HepG2 (cell line): ENCODE measurements around the gene GPR155. TPM values are rescaled to one million over a fixed set of nuclear protein-coding genes. Genes with fewer than 3 reads are reported as not detected.

ENCODE experiments used
- ATAC-seq: fragments of 200-7000 bp; cut with Tn5 transposase; 3 replicates; pipeline ENCODE4 v1.9.1; 2020; ENCODE audit warnings: mild to moderate bottlenecking, moderate library complexity
- BruUV-seq: library from RNA; stranded (reverse); fragments of 400-500 nt; replicated peaks from 2 replicates; lab custom pipeline; 2021; lab: Mats Ljungman, UMichigan
- CTCF ChIA-PET: fragments of 300-600 bp; formaldehyde crosslinking; extraction: SDS; loops from one replicate; lab custom pipeline; 2021; ENCODE audit warnings: low total read pairs, inconsistent platforms, low intra/inter-chr PET ratio; lab: Yijun Ruan, JAX
- POLR2A ChIA-PET: fragments of 350-600 bp; sonication (Branson Sonifier 250); formaldehyde crosslinking; loops from one replicate; lab custom pipeline; 2020; ENCODE audit warnings: antibody characterized with exemption, inconsistent platforms; lab: Yijun Ruan, JAX
- DNase-seq: peaks from one replicate; pipeline ENCODE4 v3.0.0-alpha.2; 2015; ENCODE audit warnings: low spot score
- FAIRE-seq: peaks from 3 replicates; lab custom pipeline; 2011; peaks lifted over from hg19 to GRCh38; lab: Jason Lieb, UNC
- H2AFZ ChIP-seq: one replicate; pipeline ENCODE4 v1.6.1; 2011; ENCODE audit warnings: low read length, inconsistent platforms
- H3K27ac ChIP-seq: fragments of 300-600 bp; 3 replicates; pipeline ENCODE4 v1.8.0; 2011; ENCODE audit warnings: mixed run types, mild to moderate bottlenecking, mixed read lengths, low read length, inconsistent platforms; ENCODE audit not compliant: insufficient read depth; ENCODE audit errors: extremely low read length
- H3K27me3 ChIP-seq, 2 experiments: fragments of 200-600 bp in 1 of 2; 2 replicates in 1 of 2; 3 replicates in 1 of 2; pipeline versions ENCODE4 v1.6.0 to v1.8.0; 2011; ENCODE audit warnings: low read length in 2 of 2, mild to moderate bottlenecking in 2 of 2, moderate library complexity in 2 of 2, inconsistent platforms in 1 of 2; ENCODE audit not compliant: insufficient read depth in 2 of 2, control insufficient read depth in 1 of 2
- H3K36me3 ChIP-seq, 2 experiments: fragments of 200-600 bp in 1 of 2; replicated peaks in 1 of 2; 2 replicates in 1 of 2; 3 replicates in 1 of 2; pipeline versions ENCODE4 v1.5.1 to v1.8.0; 2011; ENCODE audit warnings: low read length in 2 of 2, inconsistent platforms in 1 of 2; ENCODE audit not compliant: insufficient read depth in 2 of 2, control insufficient read depth in 1 of 2
- H3K4me1 ChIP-seq: 2 replicates; pipeline ENCODE4 v1.5.1; 2012; ENCODE audit warnings: low read length, inconsistent platforms; ENCODE audit not compliant: insufficient read depth
- H3K4me2 ChIP-seq: 2 replicates; pipeline ENCODE4 v1.6.0; 2011; ENCODE audit warnings: low read depth, low read length, inconsistent platforms
- H3K4me3 ChIP-seq, 3 experiments: fragments of 200-600 bp in 1 of 3; sonication (generic), shearing (Covaris generic) in 1 of 3; replicated peaks in 1 of 3; 2 replicates each; pipeline ENCODE4 v1.5.1; 2011 to 2016; ENCODE audit warnings: low read length in 3 of 3, inconsistent platforms in 2 of 3, low read depth in 2 of 3, mild to moderate bottlenecking in 2 of 3, control low read depth in 1 of 3, mixed read lengths in 1 of 3; ENCODE audit not compliant: insufficient read depth in 1 of 3
- H3K79me2 ChIP-seq: one replicate; pipeline ENCODE4 v1.6.1; 2011; ENCODE audit warnings: low read length, inconsistent platforms; ENCODE audit not compliant: insufficient read depth
- H3K9ac ChIP-seq: 2 replicates; pipeline ENCODE4 v1.6.0; 2011; ENCODE audit warnings: mild to moderate bottlenecking, low read depth, low read length, inconsistent platforms; ENCODE audit not compliant: insufficient read depth
- H3K9me3 ChIP-seq: 2 replicates; pipeline ENCODE4 v1.5.1; 2012; ENCODE audit warnings: mild to moderate bottlenecking, low read length
- H4K20me1 ChIP-seq: 2 replicates; pipeline ENCODE4 v1.6.0; 2011; ENCODE audit warnings: inconsistent platforms, mild to moderate bottlenecking, low read length, moderate library complexity; ENCODE audit not compliant: insufficient read depth
- CC2D1A ChIP-seq: sonication (generic); formaldehyde crosslinking; IDR thresholded peaks from 2 replicates; pipeline ENCODE4 v1.8.1; 2023; ENCODE audit warnings: mild to moderate bottlenecking, missing genetic modification reagents
- IRX3 ChIP-seq: sonication (generic); formaldehyde crosslinking; IDR thresholded peaks from 2 replicates; pipeline ENCODE4 v1.8.1; 2023; ENCODE audit warnings: mild to moderate bottlenecking, low read depth, missing genetic modification reagents, borderline replicate concordance
- KDM2A ChIP-seq: sonication (generic); formaldehyde crosslinking; IDR thresholded peaks from 2 replicates; pipeline ENCODE4 v1.4.0; 2020; ENCODE audit warnings: low read depth, missing genetic modification reagents, borderline replicate concordance
- KLF16 ChIP-seq, 2 experiments: sonication (generic) in 1 of 2; formaldehyde crosslinking in 1 of 2; IDR thresholded peaks; 2 replicates each; pipeline versions ENCODE4 v1.6.1 to v1.8.0; 2016 to 2023; ENCODE audit warnings: missing genetic modification reagents in 2 of 2, missing compliant biosample characterization in 1 of 2
- MLLT10 ChIP-seq: sonication (generic); formaldehyde crosslinking; IDR thresholded peaks from 2 replicates; pipeline ENCODE4 v1.4.0; 2020; ENCODE audit warnings: missing genetic modification reagents
- NPAS2 ChIP-seq: sonication (generic); formaldehyde crosslinking; IDR thresholded peaks from 2 replicates; pipeline ENCODE4 v1.8.0; 2022; ENCODE audit warnings: mild to moderate bottlenecking, missing genetic modification reagents, borderline replicate concordance
- PHF21A ChIP-seq: sonication (generic); formaldehyde crosslinking; IDR thresholded peaks from 2 replicates; pipeline ENCODE4 v1.5.0; 2020; ENCODE audit warnings: mild to moderate bottlenecking, missing genetic modification reagents
- RFX5 ChIP-seq: IDR thresholded peaks from 2 replicates; pipeline ENCODE4 v1.6.1; 2011; ENCODE audit warnings: low read depth, low read length, improper control_type of control experiment
- SRSF4 ChIP-seq: fragments of 200-400 bp; formaldehyde crosslinking; IDR thresholded peaks from one replicate; pipeline ENCODE4 v1.6.1; 2018; ENCODE audit warnings: mild to moderate bottlenecking, low read depth, low read length, moderate library complexity; ENCODE audit not compliant: poor library complexity, severe bottlenecking
- TFDP2 ChIP-seq: sonication (generic); formaldehyde crosslinking; IDR thresholded peaks from 2 replicates; pipeline ENCODE4 v1.4.0; 2020; ENCODE audit warnings: missing genetic modification reagents
- TMF1 ChIP-seq: sonication (generic); formaldehyde crosslinking; IDR thresholded peaks from 2 replicates; pipeline ENCODE4 v1.8.1; 2022; ENCODE audit warnings: low read depth, missing genetic modification reagents
- ZBTB43 ChIP-seq: sonication (generic); formaldehyde crosslinking; conservative IDR thresholded peaks from 2 replicates; pipeline ENCODE4 v1.4.0; 2020; ENCODE audit warnings: missing genetic modification reagents
- ZNF260 ChIP-seq: sonication (generic); formaldehyde crosslinking; IDR thresholded peaks from 2 replicates; pipeline ENCODE4 v1.4.0; 2020; ENCODE audit warnings: missing genetic modification reagents, low read depth, mild to moderate bottlenecking, borderline replicate concordance
- ZNF431 ChIP-seq: sonication (generic); formaldehyde crosslinking; IDR thresholded peaks from 2 replicates; pipeline ENCODE4 v1.9.0; 2022; ENCODE audit warnings: missing genetic modification reagents, low read depth, mild to moderate bottlenecking, borderline replicate concordance
- ZNF670 ChIP-seq: sonication (generic); formaldehyde crosslinking; IDR thresholded peaks from 2 replicates; pipeline ENCODE4 v1.8.0; 2022; ENCODE audit warnings: mild to moderate bottlenecking, missing genetic modification reagents, borderline replicate concordance
- WGBS: methylation state at CpG from one replicate; pipeline ENCODE4 v1.1.6; 2017; ENCODE audit warnings: low lambda C conversion rate; 5-methylcytosine and 5-hydroxymethylcytosine counted together
- in situ Hi-C: cut with HindIII; loops from 2 replicates; pipeline ENCODE4 v1.10.0; 2017; ENCODE audit warnings: low pct_unique_long_range_greater_than_20kb; ENCODE audit not compliant: extremely low pct_ligation_motif_present
- intact Hi-C: fragments of 100-400 bp; cut with micrococcal nuclease; formaldehyde crosslinking; loops from one replicate; pipeline ENCODE4 v1.10.0; 2022; ENCODE audit not compliant: unreplicated experiment
- polyA plus RNA-seq, 8 experiments: library from polyadenylated mRNA; depleted of rRNA in 3 of 8; stranded (reverse) in 7 of 8; unstranded in 1 of 8; fragments of >200 nt; fragmentation: Illumina TruSeq in 4 of 8; extraction: Trizol in 4 of 8; gene quantifications; 2 replicates each; pipeline versions ENCODE4 v1.2.1 to v1.2.3, GENCODE V29; 2011 to 2016; ENCODE audit warnings: low read depth in 4 of 8, missing spikeins in 1 of 8, mixed read lengths in 1 of 8; ENCODE audit not compliant: insufficient read depth in 1 of 8
- total RNA-seq, 5 experiments: library from RNA; depleted of rRNA; stranded (reverse); fragments of >200 nt; fragmentation: Illumina TruSeq; extraction: Trizol; gene quantifications; 2 replicates each; pipeline ENCODE4 v1.2.3, GENCODE V29; 2016; ENCODE audit warnings: low read depth in 1 of 5

Gene GPR155
- total and polyA plus RNA-seq, 2 of the 13 experiments (the other 11 are each of a cell fraction or from before 2014, with no cell fraction given), result 0.15 to 0.49 TPM

GRCh38 chr2:174535083-174535482 is 48.3 kb upstream of the GPR155 start:
- H3K9ac ChIP-seq, result no peak overlapping the region
- no peaks in the 10 kb centered on the region for H3K4me1 ChIP-seq
- H3K79me2 ChIP-seq, result no peaks in the 10 kb centered on the region
- no peak overlapping the region for H3K27ac ChIP-seq
- ChIA-PET CTCF (no interaction called here), POLR2A (no interaction called here)
- in situ Hi-C loops, result no loop called here
- no peaks in the 10 kb centered on the region for H4K20me1 ChIP-seq
- ATAC-seq (no peak), DNase-seq (no peak), FAIRE-seq (no peak)
- no peaks in the 10 kb centered on the region for H3K36me3 ChIP-seq
- 3% methylated on average over 3 of the region's 3 CpGs for WGBS
- peaks cover 1 to 21% of the 10 kb centered on the region in 2 experiments; a peak in 3 of 5 replicates for H3K27me3 ChIP-seq
- H3K4me2 ChIP-seq, result no peak overlapping the region
- intact Hi-C loops, result no loop called here
- no TSS peak for BruUV-seq
- H2AFZ ChIP-seq, result no peak overlapping the region
- H3K4me3 ChIP-seq, result no peak overlapping the region
- H3K9me3 ChIP-seq, result no peaks in the 10 kb centered on the region
- TF ChIP-seq ZNF670 (CRISPR knock-in tag), result no peak

- ChIA-PET CTCF (no interaction called here), POLR2A (no interaction called here)
- Histone ChIP-seq H3K27ac (no peak overlapping the region), H4K20me1 (no peaks in the 10 kb centered on the region), H3K79me2 (no peaks in the 10 kb centered on the region), H3K4me1 (no peaks in the 10 kb centered on the region), H3K36me3 (no peaks in the 10 kb centered on the region), H3K4me3 (no peak overlapping the region), H2AFZ (no peak overlapping the region), H3K9me3 (no peaks in the 10 kb centered on the region), H3K4me2 (no peak overlapping the region), H3K27me3 (0 out of 5 replicates have a peak, but pooled peaks cover 0 to 3% of the 10 kb centered on the region in 2 experiments), H3K9ac (no peak overlapping the region)
- WGBS, result 25% methylated on average over 4 of the region's 4 CpGs
- no peak for FAIRE-seq
- intact Hi-C loops (no loop called here), in situ Hi-C loops (no loop called here)
- no peak for DNase-seq
- no TSS peak for BruUV-seq
- no peak for TF ChIP-seq IRX3 (CRISPR knock-in tag)
- TF ChIP-seq TMF1 (CRISPR knock-in tag), result no peak
- TF ChIP-seq RFX5, result no peak
- TF ChIP-seq PHF21A (CRISPR knock-in tag), result no peak
- no peak for TF ChIP-seq ZBTB43 (CRISPR knock-in tag)
- TF ChIP-seq TFDP2 (CRISPR knock-in tag), result no peak
- TF ChIP-seq NPAS2 (CRISPR knock-in tag), result no peak
- TF ChIP-seq ZNF431 (CRISPR knock-in tag), result no peak
- TF ChIP-seq KDM2A (CRISPR knock-in tag), result no peak
- TF ChIP-seq MLLT10 (CRISPR knock-in tag), result no peak
- TF ChIP-seq ZNF260 (CRISPR knock-in tag), result no peak
- no peak for TF ChIP-seq CC2D1A
- TF ChIP-seq SRSF4, result no peak
- no peak for TF ChIP-seq KLF16 (CRISPR knock-in tag; IDR thresholded peaks at IDR 0.05)
- no peak for ATAC-seq
Measured at GRCh38 chr2:174529916-174530315, 43.1 kb upstream of the GPR155 start.
